Neural cell (in vitro differentiated cells): ENCODE measurements around the gene IMMP2L.

Experiments
- CTCF ChIP-seq: fragments of 450-650 bp; IDR thresholded peaks from 2 replicates; pipeline ENCODE4 v1.5.1; 2014; ENCODE audit warnings: antibody characterized with exemption, mild to moderate bottlenecking, moderate library complexity; ENCODE audit not compliant: poor library complexity, severe bottlenecking
- EP300 ChIP-seq: fragments of 450-650 bp; conservative IDR thresholded peaks from 2 replicates; pipeline ENCODE4 v1.6.1; 2014; ENCODE audit warnings: antibody characterized with exemption, mild to moderate bottlenecking, moderate library complexity; ENCODE audit not compliant: poor library complexity, severe bottlenecking
- EZH2 ChIP-seq: fragments of 200-600, 300-800 bp; shearing (Covaris generic), sonication (generic); IDR thresholded peaks from 2 replicates; pipeline ENCODE4 v1.6.1; 2014; ENCODE audit warnings: antibody characterized with exemption, low read length, borderline replicate concordance, mild to moderate bottlenecking; ENCODE audit not compliant: insufficient read depth, poor library complexity, severe bottlenecking
- MXI1 ChIP-seq: fragments of 450-650 bp; conservative IDR thresholded peaks from 2 replicates; pipeline ENCODE4 v1.6.1; 2014; ENCODE audit warnings: antibody characterized with exemption, mild to moderate bottlenecking; ENCODE audit not compliant: poor library complexity, severe bottlenecking
- POLR2AphosphoS5 ChIP-seq: IDR thresholded peaks from 2 replicates; pipeline ENCODE4 v1.6.1; 2012
- RAD21 ChIP-seq: fragments of 450-650 bp; conservative IDR thresholded peaks from 2 replicates; pipeline ENCODE4 v1.6.1; 2014; ENCODE audit warnings: antibody characterized with exemption, mild to moderate bottlenecking, moderate library complexity
- REST ChIP-seq: IDR thresholded peaks from 2 replicates; pipeline ENCODE4 v1.6.1; 2012; ENCODE audit warnings: borderline replicate concordance

- no peak for TF ChIP-seq RAD21
- no peak for TF ChIP-seq REST
- TF ChIP-seq CTCF, result no peak
- TF ChIP-seq POLR2AphosphoS5, result no peak
- no peak for TF ChIP-seq MXI1
- no peak for TF ChIP-seq EZH2
- no peak for TF ChIP-seq EP300
These were observed 730.9 kb downstream of the IMMP2L start for GRCh38 chr7:110831419-110831818.
